HG02852 (cell line): ENCODE data around the gene CLDN4.

ENCODE experiments used
- ATAC-seq: cut with Tn5 transposase; IDR thresholded peaks from one replicate; pipeline ENCODE4 v1.9.1; 2021; ENCODE audit warnings: mild to moderate bottlenecking, moderate library complexity; ENCODE audit not compliant: unreplicated experiment

CLDN4 gene

DNA sequence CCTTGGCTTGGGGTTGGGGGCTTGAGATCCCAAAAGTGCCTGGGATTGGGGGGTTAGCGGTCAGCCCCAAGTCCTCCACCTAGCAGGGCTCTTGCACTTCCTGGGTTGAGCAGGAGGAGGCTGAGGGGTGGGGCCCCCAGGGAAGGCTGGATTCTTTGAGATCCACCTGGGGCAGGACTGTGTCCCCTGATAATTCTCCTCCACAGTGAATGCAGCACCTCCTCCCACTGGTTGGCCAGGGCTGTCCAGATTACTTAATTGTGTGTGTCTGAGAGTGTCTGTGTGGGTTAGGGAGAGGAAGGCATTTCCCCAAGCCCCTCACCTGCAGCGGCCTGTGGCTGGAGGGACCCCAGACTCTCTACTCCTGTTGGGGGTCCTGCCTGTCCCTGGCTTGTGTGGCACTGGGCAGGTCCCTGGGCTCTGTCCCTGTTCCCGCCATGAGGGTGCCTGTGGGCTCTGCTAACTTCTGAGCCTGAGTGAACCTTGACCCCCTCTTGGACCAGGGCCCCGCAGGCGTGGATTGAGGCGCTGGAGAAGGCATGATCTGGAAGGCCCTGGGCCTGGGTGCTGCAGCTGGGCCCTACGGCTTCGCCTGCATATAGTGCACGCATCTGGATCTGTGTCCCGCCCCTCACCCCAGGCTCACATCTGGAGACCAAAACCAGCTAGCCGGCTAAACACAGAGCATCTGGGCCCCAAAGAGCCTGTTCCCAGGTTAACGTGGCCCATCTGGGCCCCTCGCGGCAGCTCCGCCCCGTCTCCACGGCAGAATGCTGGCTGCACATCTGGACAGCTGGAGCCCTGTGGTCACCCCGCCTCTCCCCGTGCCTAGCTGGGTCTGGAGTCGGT, 40.6 kb downstream of the CLDN4 start:
- no peak for ATAC-seq

DNA sequence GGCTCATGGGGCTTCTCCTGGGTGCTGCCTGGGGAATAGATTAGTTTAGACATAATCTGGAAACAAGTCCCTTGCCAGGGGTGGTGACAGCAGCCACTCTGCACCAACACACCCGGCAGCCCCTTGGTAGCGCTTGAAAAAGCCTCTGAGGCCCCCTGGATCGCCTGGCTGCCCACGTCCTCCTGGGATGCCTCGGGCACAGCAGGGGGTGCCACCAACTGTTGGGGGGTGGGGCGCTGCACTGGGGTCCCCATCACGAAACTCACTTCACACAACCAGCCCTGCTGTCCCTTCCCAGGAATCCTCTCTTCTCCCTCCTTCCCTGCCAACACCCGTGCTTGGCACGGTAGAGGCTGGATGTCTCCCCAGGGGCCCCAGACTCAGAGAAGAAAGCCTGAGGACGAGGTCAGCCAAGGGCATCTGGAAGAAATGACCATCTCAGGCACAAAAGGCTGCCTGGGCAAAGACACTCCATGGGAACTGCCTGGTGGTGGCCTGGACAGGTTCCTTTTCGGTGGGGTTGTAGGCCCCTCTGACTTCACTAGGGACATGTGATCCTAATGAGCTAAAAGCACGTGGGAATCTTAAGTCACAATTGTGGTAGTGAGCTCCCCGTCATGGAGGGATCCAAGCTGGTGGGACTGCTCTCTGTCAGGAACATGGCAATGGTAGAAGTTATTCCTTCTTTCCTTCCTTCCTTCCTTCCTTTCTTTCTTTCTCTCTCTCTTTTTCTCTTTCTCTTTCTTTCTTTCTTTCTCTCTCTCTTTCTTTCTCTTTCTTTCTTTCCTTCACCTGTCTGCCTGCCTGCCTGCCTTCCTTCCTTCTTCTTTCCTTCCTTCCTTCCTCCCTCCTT, 41.5 kb downstream of the CLDN4 start:
- no peak for ATAC-seq

DNA sequence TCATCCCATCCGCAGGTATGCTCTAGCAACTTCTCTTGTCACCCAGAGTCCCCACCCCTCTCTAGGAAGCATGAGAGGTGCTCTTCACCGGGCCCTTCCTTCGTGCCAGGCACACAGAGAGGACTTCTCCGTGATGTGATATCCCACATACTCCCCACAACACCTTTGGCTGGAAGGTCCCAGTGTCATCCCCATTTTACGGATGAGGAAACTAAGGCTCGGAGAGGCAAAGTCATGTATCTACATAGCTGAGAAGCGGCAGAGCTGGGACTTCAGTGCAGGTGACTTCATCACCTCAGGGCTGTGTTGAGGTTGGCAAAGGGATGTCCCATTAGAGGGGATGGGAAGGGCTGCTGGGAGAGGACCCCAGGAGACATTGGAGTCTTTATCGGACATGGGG, 45.6 kb downstream of the CLDN4 start:
- ATAC-seq = no peak

DNA sequence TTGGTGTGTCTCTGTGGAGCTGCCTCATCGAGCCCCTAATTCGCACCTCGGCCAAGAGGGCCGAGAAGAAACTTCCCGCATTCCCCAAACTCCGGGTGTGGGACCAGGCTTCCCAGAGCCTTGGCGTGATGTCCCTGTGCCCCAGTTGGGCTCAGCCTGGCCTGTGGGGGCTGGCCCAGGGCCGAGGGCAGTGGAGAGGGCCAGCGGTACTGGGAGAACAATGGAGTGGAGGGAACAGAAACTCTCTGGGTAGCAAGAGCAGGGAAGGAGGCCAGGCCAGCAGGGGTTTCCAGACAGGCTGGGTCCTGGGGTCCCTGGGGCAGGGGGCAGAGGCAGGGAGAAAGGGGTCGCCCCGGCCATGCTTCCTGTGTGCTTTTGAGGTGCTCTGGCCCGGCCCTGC, 46.2 kb downstream of the CLDN4 start:
- ATAC-seq = no peak

DNA sequence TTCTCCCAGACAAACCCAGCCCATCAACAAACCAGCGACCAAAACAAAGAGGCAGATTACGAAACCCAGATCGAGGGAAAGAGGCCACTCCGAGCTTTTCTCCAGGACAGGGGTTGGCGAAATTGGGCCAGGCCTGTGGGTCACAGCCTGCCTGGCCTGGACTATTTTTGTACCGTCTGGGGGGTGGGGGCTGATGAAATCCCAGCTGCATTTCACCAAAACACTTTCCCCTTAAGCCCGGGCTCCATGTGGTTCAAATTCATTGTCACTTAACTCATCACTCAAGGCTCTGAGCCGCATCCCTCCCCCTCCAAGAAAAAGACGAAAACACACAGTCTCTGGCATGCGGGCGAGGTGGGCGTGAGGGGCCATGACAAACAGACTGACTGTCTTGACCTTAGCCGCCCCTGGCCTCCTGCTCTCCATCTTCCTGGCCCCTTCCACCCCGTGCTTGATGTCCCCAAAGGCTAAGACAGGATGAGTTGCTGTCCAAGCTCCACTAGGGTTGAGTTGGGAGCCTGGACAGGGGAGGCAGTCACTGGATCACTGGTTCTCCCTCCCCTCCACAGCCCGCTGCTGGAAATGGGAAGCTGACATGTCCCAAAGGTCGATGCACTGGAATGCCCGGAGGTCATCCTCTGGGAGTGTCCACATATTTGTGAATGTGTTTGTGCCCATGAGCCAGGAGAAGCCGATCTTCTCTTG, 49.3 kb downstream of the CLDN4 start:
- no peak for ATAC-seq

DNA sequence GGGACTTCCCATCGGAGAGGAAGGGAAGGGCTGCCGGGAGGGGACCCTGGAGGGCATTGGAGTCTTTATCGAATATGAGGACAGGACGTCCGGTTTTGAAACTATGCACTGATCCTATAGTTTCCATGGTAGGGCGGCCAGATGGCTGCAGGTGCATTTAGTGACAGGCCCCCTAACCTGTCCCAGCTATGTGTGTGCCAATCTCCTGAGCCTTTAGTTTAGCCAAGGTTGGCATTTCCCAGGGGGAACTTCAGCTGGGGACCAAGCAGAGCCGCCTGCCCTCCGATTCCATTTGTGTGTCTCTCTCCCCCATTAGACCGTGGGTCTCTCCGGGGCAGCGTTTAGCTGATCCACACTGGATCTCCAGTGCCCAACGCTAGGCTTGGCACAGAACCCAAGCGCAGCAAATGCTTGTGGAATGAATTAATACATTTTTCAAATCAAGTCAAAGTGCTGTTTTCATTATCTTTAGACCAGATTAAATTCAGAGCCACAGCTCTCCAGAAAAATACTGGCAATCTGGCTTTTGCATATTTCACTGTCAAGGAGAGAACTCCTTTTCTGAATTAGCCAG, 50.0 kb downstream of the CLDN4 start:
- no peak for ATAC-seq

DNA sequence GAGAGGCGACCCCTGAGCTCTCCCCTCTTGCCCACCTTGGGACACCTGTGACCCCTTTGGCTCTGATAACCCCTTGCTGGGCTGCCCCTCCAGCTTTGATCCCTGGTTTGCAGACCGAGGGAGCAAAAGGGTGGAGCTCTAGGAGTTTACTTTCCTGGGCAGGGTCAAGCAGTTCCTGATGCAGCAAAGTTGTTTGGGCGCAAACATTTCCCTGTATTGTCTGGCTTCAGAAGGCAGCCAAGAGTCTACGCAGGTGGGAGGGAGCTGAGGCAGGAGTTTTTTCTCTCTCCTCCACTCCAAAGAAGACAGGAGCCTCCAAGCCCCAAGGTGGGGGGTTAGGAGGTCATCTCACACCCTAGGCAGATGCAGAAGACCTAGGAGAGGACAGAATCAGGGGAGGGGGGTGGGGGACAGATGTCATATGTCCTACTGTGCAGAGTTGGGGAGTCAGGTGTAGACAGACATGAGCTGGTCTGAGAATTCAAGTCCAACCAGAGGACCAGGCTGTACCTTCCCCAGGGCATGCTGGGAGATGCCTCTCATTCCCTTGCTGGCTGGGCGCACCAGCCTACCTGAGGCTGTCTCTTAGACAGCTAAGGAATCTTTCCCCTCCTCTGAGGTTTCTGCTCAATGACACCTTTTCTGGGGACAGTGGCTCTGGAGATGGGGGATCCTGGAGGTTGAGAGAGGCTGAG, 50.7 kb downstream of the CLDN4 start:
- no peak for ATAC-seq

DNA sequence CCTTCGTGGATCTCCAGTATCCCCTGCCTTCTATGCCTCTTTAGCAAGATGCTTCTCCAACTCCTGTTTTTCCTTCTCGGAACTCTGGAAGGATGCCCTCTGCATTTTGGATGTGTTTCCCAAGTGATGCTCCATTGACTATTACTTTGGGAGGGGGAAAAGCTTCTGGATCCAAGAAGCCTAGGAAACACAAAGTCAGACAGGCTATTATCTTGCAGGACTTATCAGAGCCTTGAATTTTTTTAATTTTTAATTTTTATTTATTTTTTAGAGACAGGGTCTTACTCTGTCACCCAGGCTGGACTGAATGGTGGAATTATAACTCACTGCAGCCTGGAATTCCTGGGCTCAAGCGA, 51.2 kb downstream of the CLDN4 start:
- no peak for ATAC-seq
